Lung (tissue), 12 donors: Measurements from ENCODE around the gene GEMIN5. TPM values are rescaled to one million over a fixed set of nuclear protein-coding genes. Genes with fewer than 3 reads are reported as not detected.

Experiments used
- ATAC-seq: fragments of 200-7000 bp; cut with Tn5 transposase; one replicate; pipeline ENCODE4 v1.9.1; 2020; ENCODE audit warnings: moderate number of reproducible peaks; ENCODE audit not compliant: insufficient read depth, low FRiP score
- DNase-seq, 3 donors: peaks; one replicate each; pipeline ENCODE4 v3.0.0-alpha.2; 2013 to 2017
- H3K27ac ChIP-seq, 2 donors: one replicate each; pipeline ENCODE4 v1.5.1; 2013; ENCODE audit warnings: mild to moderate bottlenecking in 2 of 2, moderate library complexity in 2 of 2, control low read depth in 1 of 2, inconsistent platforms in 1 of 2, low read depth in 1 of 2, low read length in 1 of 2
- H3K27me3 ChIP-seq, 3 donors: one replicate each; pipeline ENCODE4 v1.5.1; 2013; ENCODE audit warnings: low read length in 2 of 3; ENCODE audit not compliant: control insufficient read depth in 3 of 3, insufficient read depth in 3 of 3
- H3K36me3 ChIP-seq, 4 donors: one replicate each; pipeline ENCODE4 v1.5.1; 2013; ENCODE audit warnings: low read length in 4 of 4, mild to moderate bottlenecking in 1 of 4, moderate library complexity in 1 of 4; ENCODE audit not compliant: control insufficient read depth in 4 of 4, insufficient read depth in 4 of 4
- H3K4me1 ChIP-seq, 5 donors: one replicate each; pipeline ENCODE4 v1.5.1; 2013; ENCODE audit warnings: low read length in 5 of 5, mild to moderate bottlenecking in 2 of 5, moderate library complexity in 1 of 5; ENCODE audit not compliant: control insufficient read depth in 5 of 5, insufficient read depth in 5 of 5
- H3K4me3 ChIP-seq: one replicate; pipeline ENCODE4 v1.5.1; 2013; ENCODE audit warnings: mild to moderate bottlenecking, control low read depth, moderate library complexity
- H3K9ac ChIP-seq, 2 donors: one replicate each; pipeline ENCODE4 v1.5.1; 2013; ENCODE audit warnings: low read length in 2 of 2, control low read depth in 1 of 2; ENCODE audit not compliant: insufficient read depth in 1 of 2
- H3K9me3 ChIP-seq, 4 donors: one replicate each; pipeline ENCODE4 v1.5.1; 2013; ENCODE audit warnings: low read length in 3 of 4, mild to moderate bottlenecking in 1 of 4, moderate library complexity in 1 of 4; ENCODE audit not compliant: control insufficient read depth in 4 of 4, insufficient read depth in 3 of 4
- WGBS, 2 donors: extraction: QIAGEN DNeasy Blood & Tissue Kit; methylation state at CpG; one replicate each; pipeline ENCODE4 v1.1.7; 2013; 5-methylcytosine and 5-hydroxymethylcytosine counted together
- polyA plus RNA-seq, 2 donors: library from polyadenylated mRNA; stranded (reverse); fragments of 200-250 nt; gene quantifications; one replicate each; pipeline ENCODE4 v1.2.1, GENCODE V29; 2013
- total RNA-seq, 2 donors: library from RNA; depleted of rRNA in 1 of 2; stranded (reverse); fragments of >200 nt in 1 of 2; gene quantifications; one replicate each; pipeline ENCODE4 v1.2.1, GENCODE V29; 2014 to 2021
- TF ChIP-seq, protein P1 (sequence below): IDR thresholded peaks from 2 replicates; pipeline ENCODE4 v1.5.1; 2012; ENCODE audit warnings: mild to moderate bottlenecking; ENCODE audit errors: control extremely low read depth, extremely low read depth
- donor health status: control.
- donor health status: control.
- donor health status: Bipolar disorder and iron deficiency.
- donor health status: healthy.
- donor health status: DM: yes; HTN: yes; CAD: no.

The GEMIN5 gene
- total and polyA plus RNA-seq, 4 donors: 2.8 to 18.3 (median 10.8) TPM

DNA sequence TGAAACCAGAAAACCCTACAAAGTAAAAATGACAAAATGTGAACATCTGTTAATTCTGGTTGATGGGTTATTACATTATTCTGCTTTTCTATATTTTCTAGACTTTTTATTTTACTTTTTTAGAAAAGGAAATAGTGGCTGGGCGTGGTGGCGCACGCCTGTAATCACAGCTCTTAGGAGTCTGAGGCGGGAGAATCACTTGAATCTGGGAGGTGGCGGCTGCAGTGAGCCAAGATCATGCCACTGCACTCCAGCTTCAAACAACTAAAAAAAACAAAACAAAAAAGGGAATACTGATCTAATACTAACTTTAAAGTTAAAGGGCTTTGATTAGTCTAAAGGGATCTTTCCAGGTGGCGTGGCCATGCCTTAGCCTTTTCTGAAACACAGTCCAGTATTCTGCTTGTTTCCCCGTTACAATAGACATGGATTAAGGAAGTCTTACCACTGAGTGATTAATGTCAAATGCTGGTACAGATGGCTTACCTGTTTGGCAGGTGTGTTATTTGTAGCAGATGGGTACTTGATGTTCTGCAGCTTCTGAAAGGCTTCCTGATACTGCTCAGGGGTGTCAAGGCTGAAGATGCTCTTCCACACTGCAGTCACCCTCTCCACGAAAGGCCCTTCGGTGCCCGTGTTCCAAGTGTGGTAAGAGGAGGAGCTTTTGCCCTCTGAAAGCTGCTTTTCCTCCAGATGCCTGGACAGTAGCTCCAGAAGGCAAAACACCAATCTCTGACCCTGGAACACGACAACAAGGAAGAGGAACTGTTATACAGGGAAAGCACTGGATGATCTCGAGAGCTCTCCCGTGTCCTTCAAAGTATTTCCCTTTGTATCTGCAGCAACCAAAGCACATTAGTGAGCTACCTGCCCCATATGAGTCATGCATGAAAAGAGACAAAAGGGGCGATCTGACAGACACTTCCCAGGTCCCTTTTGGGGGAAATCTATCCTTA lies 42.1 kb downstream of the GEMIN5 start:
- Histone ChIP-seq H3K4me1 (peaks cover 0 to 3% (median 0%) of the 10 kb centered on the region in 5 donors), H3K9ac (no peak overlapping the region), H3K27ac (no peak overlapping the region), H3K4me3 (no peak overlapping the region), H3K27me3 (no peaks in the 10 kb centered on the region), H3K9me3 (no peaks in the 10 kb centered on the region), H3K36me3 (peaks cover 27 to 60% (median 45%) of the 10 kb centered on the region in 4 donors)
- DNase-seq (no peak), ATAC-seq (no peak)
- 81 to 88% methylated on average over 14 of the region's 14 CpGs for WGBS, 2 donors
- TF ChIP-seq, protein P1, sequence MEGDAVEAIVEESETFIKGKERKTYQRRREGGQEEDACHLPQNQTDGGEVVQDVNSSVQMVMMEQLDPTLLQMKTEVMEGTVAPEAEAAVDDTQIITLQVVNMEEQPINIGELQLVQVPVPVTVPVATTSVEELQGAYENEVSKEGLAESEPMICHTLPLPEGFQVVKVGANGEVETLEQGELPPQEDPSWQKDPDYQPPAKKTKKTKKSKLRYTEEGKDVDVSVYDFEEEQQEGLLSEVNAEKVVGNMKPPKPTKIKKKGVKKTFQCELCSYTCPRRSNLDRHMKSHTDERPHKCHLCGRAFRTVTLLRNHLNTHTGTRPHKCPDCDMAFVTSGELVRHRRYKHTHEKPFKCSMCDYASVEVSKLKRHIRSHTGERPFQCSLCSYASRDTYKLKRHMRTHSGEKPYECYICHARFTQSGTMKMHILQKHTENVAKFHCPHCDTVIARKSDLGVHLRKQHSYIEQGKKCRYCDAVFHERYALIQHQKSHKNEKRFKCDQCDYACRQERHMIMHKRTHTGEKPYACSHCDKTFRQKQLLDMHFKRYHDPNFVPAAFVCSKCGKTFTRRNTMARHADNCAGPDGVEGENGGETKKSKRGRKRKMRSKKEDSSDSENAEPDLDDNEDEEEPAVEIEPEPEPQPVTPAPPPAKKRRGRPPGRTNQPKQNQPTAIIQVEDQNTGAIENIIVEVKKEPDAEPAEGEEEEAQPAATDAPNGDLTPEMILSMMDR: no peak

DNA sequence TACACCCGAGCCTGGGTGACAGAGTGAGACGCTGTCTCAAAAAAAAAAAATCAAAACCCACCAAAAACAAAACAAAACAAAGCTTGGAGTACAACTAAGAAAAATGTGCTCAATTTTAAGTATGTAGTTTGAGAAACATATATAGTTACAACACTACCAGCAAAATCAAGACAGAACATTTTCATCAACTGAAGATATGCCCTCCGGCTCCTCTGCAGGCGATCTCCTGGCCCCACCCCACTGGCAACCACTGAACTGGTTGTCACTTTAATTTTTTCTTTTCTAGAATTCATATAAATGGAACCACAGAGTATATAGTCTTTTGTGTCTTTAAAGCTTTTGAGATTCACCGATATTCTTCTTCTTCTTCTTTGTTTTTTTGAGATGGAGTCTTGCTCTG lies 44.6 kb downstream of the GEMIN5 start:
- 87 to 88% methylated on average over 5 of the region's 5 CpGs for WGBS, 2 donors
- H3K9me3 ChIP-seq: no peaks in the 10 kb centered on the region

DNA sequence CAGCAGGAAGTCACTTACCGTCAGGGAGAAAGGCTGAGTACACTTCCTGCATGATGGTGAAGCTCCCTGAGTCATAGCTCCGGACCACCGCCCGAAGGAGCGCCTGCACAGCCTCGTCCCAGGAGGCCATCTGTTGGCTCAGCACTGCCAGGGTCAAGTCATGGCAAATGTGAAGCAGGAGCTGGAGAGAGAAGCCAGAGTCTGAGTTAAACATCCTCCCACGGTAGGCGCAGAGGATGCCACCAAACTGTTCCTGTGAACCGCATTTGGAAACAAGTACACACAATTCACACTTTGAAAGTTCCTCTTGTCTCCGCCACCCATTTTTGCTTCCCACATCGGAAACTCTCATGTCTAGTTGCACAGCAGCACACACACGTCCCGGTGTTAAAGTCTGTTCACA lies 45.6 kb downstream of the GEMIN5 start:
- ATAC-seq (no peak), DNase-seq (no peak)
- H3K4me1 ChIP-seq: peaks cover 0 to 3% (median 0%) of the 10 kb centered on the region in 5 donors
- H3K4me3 ChIP-seq: no peak overlapping the region
- no peak overlapping the region for H3K9ac ChIP-seq
- peaks cover 0 to 3% (median 0%) of the 10 kb centered on the region in 4 donors for H3K9me3 ChIP-seq
- TF ChIP-seq, protein P1: no peak
- WGBS, 2 donors: 81 to 86% methylated on average over 13 of the region's 13 CpGs
- no peaks in the 10 kb centered on the region for H3K27me3 ChIP-seq
- peaks cover 37 to 56% (median 49%) of the 10 kb centered on the region in 4 donors for H3K36me3 ChIP-seq
- H3K27ac ChIP-seq: no peak overlapping the region

More for the DNA sequence above, 44.6 kb downstream of the GEMIN5 start:
- DNase-seq (no peak), ATAC-seq (no peak)
- Histone ChIP-seq H3K4me1 (peaks cover 0 to 3% (median 0%) of the 10 kb centered on the region in 5 donors), H3K9ac (no peak overlapping the region), H3K27me3 (no peaks in the 10 kb centered on the region), H3K36me3 (peaks cover 37 to 51% (median 46%) of the 10 kb centered on the region in 4 donors), H3K27ac (no peak overlapping the region), H3K4me3 (no peak overlapping the region)
- TF ChIP-seq, protein P1: no peak
